NOMO-1 treated with dmso at 0.1 percent for 144 hours (cell line): ENCODE measurements around the gene NUAK2.
"Not testable (repeated sequence)": the region's sequence is repeated elsewhere in the genome, so short reads cannot be mapped to it uniquely, and the experiment has no call there.

ENCODE experiments used
- DNase-seq: peaks from one replicate; lab custom pipeline; 2025; ENCODE audit not compliant: unreplicated experiment; lab: John Stamatoyannopoulos, UW

The NUAK2 gene

DNA sequence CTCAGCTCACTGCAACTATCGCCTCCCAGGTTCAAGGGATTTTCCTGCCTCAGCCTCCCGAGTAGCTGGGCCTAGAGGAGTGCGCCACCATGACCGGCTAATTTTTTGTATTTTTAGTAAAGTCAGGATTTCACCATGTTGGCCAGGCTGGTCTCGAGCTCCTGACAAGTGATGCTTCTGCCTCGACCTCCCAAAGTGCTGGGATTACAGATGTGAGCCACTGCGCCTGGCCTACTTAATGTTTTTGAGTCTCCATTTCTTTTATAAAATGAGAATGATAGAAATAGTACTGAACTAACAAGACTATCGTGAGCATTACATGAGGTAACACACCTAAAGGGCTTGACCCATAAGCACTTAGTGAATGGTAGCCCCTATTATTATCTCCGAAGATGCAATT is 21.4 kb downstream of the NUAK2 start:
- DNase-seq = no peak

DNA sequence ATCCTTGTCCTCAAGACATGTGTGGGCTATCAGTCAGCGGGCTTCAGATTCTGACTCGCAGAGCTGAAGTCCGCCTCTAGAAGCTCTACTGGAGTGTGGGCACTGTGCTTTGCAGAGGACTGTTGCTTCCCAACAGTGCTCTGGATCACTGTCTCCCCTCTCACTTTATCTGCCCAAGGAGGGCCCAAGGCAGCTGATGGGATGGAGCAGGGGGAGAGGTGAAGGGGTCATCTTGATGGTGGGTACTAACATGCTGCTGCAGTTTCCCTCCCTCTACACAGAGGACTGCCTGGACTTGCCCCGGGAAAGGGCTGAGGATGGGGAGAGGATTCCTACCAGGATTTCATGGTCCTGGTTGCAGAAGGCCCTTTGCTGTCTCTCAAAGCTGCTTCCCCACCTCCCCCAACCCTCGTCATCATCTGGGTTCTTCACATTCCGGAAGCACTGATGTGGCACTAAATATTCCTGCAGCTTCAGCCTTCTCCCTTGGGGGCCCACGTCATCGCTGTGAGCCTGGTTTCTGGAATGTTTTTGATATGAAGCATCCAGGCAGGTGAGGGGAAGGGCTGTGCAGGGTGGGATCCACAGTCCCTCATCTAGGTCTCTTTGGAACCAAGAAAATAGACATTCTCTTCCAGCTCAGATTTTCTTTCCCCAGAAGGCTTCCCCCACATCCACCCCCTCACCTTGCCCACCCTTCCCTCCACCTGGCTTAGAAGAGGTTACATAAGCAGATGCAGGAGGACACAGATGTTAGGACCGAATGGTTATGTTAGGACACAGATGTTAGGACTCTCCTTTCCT is 23.2 kb downstream of the NUAK2 start:
- DNase-seq = no peak

GRCh38 chr1:205297546-205298177 is 23.9 kb downstream of the NUAK2 start:
- DNase-seq = not testable (repeated sequence)

DNA sequence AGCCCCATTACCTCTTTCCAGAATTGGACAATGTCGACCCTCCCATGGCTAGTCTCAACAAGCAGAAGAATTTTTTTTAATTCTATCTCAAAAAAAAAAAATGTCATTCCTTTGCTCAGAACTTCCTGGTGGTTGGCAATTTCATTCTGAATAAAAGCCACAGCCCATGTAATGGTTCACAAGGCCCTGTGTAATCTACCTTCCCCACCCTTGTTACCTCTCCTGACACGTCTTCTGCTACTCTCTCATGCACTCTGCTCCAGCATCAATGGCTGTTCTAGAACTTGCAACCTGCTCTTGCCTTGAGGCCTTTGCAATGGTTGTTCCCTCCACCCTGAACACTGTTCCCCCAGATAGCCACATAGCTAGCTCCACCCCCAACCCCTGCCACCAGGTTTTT is 25.4 kb downstream of the NUAK2 start:
- no peak for DNase-seq

DNA sequence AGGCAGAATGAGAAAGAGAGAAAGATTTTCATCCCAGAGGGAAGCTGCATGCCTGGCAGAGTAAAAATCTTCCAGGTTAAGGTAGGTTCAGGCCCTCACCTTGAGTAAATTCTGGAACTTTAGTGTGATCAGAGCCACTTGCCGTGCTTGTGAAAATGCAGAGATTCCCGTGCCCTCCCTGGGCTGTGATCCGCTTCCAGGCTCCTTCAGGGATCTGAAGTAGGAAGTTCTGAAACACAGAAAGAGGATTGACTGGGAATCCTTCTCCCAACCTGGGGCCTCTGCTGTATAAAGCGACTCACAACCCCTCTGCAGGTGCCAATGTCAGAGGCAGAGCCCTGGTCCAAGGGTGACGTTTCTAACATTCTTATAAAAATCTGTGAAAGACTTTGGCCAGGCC is 26.6 kb downstream of the NUAK2 start:
- no peak for DNase-seq

- DNase-seq = no peak
Observed at GRCh38 chr1:205294175-205294917, 27.2 kb downstream of the NUAK2 start.

DNA sequence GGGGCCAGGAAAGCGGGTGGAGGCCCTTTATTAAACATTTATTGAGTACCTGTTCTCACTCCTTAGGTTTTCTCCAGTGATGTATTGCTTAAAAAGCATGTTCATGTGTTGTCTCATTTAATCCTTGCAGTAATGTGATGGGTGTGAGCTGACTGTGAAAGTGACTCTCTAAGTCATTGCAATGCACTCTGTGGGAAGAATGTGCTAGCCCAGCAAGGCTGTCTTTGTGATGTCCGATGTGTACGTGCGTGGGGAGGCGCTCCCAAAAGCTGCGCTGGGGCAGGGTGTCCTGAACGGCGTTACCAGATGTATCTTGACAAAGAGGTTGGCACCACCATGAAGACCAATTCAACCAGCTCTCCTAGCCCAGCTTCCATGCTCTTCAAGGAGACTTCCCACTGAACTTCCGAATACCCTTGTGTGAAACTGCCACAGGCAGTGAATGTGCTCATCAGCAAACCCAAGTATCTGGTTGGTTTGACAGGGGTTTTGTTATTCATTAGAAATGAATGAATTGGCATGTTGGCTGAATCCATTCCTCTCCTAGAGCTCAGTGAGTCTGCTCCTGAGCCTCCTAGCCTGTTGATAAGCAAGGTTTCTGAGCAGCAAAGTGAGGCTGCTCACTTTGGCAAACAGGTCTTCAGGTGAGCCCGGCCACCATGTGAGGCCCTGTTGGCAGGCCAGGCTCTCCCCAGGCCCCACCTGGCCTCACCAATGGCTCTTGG is 28.0 kb downstream of the NUAK2 start:
- DNase-seq = no peak

DNA sequence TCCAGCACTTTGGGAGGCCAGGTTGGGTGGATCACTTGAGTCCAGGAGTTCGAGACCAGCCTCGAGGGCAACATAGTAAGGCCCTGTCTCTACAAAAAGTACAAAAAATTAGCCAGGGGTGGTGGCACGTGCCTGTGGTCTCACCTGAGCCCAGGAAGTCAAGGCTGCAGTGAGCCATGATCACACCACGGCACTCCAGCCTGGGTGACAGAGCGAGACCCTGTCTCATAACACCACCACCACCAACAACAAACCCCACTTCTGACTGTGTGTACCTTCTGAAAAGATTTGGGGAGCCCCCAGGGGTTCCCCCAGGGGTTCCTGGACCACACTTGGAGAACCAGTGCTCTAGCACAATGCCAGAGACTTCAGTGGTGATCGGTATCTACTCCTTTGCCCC is 29.9 kb downstream of the NUAK2 start:
- DNase-seq = no peak

GRCh38 chr1:205287767-205288559 is 33.6 kb downstream of the NUAK2 start:
- peak; percentile 97 for DNase-seq

DNA sequence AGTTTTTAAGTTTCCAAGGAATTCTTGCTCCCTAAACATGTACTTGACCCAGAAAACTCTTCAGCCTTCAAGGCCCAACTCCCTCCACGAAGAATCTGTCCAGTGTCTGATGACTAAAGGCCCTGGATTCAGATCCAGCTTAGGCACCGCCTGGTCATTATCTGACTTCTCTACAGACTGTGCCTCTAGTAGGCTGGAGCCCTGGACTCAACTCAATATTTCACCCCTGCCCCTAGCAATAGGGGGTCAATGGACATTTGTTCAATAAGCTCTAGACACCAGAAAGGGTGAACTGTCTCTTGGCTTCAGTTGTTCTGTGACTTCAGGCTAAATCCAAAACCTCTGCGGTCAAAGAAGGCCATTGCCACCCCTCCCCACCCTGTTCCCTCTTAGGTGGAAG is 34.5 kb downstream of the NUAK2 start:
- no peak for DNase-seq

DNA sequence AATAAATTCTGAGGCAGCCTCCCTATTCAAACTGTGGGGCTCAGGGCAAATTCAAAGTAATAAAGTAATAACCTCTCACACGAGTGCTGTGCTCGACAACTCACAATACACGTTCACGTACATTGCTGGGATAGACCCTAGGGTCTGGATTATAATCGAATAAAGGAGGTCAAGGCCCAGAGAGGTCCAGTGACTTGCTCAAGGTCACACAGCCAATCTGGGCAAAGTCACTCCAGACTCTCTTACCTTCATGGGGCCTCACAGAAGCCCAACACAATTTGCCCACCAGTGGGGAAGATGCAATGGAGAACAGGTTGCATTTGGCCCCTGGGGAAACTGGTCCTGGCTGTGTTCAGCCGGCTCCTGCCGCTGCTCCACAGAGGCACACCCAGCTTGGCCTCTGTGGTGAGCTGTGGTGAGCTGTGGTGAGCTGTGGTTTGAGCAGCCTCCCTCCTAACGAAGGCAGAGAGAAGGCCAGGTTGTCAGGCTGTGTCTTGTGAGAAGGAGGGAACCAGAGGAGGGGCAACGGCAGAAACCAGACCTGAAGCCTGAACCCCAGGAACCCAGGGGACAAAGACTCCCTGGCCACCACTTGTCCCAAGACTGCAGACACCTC is 35.1 kb downstream of the NUAK2 start:
- DNase-seq = peak; percentile 32

DNA sequence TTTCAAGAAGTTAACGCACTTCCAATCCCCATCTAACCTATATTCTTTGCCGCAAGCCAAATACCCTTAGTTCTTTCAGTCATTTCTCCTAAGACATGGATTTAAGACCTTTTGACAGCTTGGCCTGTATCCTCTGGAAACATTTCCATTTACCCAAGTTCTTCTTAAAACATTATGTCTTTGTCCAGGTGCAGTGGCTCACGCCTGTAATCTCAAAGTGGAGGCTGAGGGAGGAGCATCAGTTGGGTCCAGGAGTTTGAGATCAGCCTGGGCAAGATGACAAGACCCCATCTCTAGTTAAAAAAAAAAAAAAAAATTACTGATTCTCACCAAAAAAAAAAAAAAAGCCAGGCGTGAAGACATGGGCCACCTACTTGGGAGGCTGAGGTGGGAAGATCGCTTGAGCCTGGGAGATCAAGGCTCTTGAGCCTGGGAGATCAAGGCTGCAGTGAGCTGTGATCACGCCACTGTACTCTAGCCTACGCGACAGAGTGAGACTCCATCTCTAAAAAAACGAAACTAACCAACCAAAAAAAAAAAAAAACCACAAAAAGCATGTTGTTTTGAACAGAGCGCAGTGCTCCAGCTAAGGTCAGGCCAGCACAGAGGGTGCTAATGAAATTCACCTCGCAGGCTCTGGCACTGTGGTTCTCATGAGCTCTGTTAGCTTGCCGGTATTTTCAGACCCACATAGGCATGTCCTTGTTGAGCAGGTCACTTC is 36.0 kb downstream of the NUAK2 start:
- DNase-seq = peak; percentile 10

- DNase-seq = peak; percentile 96
Observed at GRCh38 chr1:205284420-205285144, 37.0 kb downstream of the NUAK2 start.

DNA sequence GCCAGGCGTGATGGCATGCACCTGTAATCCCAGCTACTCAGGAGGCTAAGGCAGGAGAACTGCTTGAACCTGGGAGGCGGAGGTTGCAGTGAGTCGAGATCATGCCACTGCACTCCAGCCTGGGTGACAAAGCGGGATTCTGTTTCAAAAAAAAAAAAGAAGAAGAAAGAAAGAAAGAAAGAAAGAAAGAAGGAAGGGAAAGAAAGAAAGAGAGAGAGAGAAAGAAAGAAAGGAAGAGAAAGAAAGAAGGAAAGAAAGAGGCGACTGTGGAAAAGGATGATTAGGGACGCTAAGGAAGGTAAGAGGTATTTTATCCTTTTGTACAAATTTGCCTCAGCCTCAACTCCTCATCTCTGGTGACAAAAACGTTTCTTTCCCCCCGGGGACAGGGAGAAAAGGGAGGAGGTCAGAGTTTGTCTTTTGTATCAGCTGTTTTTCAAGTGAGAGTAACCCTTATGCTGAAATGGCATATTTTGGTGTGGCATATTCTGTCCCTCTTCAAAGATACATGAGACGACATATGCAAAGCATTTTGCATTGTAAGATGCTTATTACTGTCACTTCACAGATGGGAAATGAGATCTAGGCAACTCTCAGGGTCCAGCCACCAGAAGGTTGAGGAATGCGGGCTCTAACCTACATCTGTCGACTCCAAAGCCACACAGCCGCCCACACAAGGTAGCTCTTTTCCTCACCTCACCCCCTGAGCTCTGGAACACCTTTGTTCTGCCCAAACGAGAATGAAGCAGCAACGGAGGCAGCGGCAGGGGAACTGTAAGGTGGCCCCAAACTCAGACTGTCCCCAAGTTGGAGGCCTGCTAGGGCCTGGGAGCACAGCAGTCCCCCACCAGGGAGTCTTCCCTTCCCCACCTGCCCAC is 38.0 kb downstream of the NUAK2 start:
- DNase-seq = no peak

DNA sequence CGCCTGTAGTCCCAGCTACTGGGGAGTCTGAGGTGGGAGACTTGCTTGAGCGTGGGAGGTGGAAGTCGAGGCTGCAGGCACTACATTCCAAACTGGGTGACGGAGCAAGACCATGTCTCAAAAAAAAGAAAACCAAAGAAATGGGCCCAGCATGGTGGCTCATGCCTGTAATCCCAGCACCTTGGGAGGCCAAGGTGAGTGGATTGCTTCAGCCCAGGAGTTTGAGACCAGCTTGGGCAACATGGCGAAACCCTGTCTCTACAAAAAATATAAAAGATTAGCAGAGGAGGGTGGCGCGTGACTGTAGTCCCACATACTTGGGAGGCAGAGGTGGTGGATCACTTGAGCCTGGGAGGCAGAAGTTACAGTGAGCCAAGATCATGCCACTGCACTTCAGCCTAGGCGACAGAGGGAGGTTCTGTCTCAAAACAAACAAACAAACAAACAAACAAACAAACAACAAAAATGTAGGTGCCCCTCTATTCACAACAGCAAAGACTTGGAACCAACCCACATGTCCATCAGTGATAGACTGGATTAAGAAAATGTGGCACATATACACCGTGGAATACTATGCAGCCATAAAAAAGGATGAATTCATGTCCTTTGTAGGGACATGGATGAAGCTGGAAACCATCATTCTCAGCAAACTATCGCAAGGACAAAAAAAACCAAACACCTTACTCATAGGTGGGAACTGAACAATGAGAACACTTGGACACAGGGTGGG is 40.7 kb downstream of the NUAK2 start:
- not testable (repeated sequence) for DNase-seq

DNA sequence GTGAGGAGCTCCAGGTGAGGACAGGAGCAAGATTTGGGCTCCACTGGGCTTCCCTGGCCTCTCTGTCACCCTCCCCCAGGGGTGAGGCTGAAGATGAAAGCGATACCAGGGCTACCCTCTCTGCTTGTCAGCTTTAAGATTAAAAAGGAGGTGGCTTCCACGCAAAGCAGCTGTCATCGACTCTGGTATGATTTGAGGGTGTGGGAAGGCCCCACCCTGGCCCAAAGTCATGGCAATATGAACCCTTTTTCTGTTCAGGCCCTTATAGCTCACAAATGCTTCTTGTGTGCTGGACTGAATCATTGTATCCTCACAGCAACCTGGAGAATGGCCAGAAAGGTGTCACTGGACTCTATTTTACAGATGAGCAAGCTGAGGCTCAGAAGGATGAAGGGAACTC is 41.6 kb downstream of the NUAK2 start:
- no peak for DNase-seq

DNA sequence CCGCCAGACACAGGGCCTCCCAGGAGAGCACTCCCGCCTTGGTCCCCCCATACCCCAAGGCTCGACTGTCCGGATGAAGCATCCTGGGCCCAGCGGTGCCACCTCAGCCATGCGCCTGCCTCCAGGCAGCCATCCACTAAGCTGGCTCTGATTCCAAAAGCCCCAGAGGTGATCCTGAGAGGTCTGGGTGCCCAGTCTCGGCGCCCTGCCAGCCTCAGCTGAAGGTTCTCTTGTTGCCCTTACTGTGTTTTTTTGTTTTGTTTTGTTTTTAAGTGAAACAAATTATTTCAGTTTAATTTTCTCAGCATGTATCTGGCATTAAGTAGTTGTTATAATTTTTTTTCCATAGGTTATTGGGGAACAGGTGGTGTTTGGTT is 44.9 kb downstream of the NUAK2 start:
- DNase-seq = no peak
